Upper lobe of left lung (tissue), 4 donors: ENCODE data around the gene MUC16.

Source experiments
- CTCF ChIP-seq, 6 experiments: fragments of 450-650 bp in 4 of 6; fragments of 200-600 bp in 2 of 6; sonication (generic) in 2 of 6; IDR thresholded peaks; one replicate each; pipeline ENCODE4 v1.5.1; 2016 to 2019; ENCODE audit warnings: antibody characterized with exemption in 6 of 6
- POLR2A ChIP-seq, 4 donors: fragments of 450-650 bp; IDR thresholded peaks; one replicate each; pipeline ENCODE4 v1.5.1; 2016 to 2017; ENCODE audit warnings: antibody characterized with exemption in 4 of 4, mild to moderate bottlenecking in 2 of 4

- TF ChIP-seq CTCF (IDR thresholded peaks at IDR 0.05), result no peak
- TF ChIP-seq POLR2A (IDR thresholded peaks at IDR 0.05), result no peak
These were observed 484 bp upstream of the MUC16 start for GRCh38 chr19:9010693-9011092.
